SH-SY5Y (cell line): ENCODE results near the gene GALNT6.

Experiments
- GATA2 ChIP-seq: IDR thresholded peaks from 2 replicates; pipeline ENCODE4 v1.6.1; 2011; ENCODE audit warnings: mild to moderate bottlenecking, low read depth, low read length
- GATA3 ChIP-seq: IDR thresholded peaks from 2 replicates; pipeline ENCODE4 v1.6.1; 2011; ENCODE audit warnings: low read depth, mild to moderate bottlenecking, low read length, moderate library complexity

The GALNT6 gene

DNA sequence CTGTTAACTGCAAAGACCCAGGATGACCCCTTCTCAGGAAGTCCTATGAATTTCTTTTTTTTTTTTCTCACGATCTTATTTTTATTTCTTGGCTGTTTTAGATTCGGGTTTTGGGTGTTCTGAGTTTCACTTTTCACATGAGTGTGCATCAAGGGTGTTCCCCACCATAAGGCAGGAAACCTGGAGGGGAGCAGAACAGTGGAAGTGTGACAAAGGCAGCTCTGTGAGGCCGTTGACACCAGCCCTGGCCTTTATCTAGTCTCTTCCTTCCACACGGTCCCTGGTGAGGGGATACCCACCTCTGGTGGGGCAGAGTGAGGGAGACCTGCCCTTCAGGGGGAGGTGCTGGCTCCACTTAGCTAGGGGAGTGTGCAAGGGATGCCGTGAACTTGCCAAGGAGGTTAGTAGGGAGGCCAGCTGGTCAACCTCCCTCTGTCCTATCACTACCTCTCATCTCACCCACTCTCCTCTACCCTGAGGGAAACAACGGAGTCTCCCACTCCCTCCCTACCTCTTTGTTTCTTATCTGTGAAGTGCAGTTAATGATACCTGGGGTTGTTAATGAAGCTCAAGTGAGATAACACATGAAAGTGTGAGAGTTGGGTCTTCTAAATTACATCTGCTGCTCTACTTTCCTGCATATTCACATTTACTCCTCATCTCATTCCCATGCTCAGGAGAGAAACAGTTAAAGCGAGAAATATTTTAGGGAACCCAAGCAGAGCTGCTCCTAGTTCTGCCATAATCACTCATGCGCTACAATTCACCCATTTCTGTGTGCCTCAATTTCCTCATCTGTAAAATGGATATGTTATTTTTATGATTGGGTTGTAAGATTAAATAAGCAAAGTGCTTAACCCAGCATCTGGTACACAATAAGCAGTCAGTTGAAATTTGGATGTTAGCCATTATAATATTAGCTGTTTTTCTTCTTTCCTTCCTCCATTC lies 4.4 kb upstream of the GALNT6 start:
- peak; percentile 57; the same call in 1 of the 2 replicates for TF ChIP-seq GATA3
- TF ChIP-seq GATA2: peak; percentile 89

GRCh38 chr12:51393676-51394545 lies 2.7 kb upstream of the GALNT6 start:
- TF ChIP-seq GATA3 (no peak), GATA2 (no peak)

DNA sequence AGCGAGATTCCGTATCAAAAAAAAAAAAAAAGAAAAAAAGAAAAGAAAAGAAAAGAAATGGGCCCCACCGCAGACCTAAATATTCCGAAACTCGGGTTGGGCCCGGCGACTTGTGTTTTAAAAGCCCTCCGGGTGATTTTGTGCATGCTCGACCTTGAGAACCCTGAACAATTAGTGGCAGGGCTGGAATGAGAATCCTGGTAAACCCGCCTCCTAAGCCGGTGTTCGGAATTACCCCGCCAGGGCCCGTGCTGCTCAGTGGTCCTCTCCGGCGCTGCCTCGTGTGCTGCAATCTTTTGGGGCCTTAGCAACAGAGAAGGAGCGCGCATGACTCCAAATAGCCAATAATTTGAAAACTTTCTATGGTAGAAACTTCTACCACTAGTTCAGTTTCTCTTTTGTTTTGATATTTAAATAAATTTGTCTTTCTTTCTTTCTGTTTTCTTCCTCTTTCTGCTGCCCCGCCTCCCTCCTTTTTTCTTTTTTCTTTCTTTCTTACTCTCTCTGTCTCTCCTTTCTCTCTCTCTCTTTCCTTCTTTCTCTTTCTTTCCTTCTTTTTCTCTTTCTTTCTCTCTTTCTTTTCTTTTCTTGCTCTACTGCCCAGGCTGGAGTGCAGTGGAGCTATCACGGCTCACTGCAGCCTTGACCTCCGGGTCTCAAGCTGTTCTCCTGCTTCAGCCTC lies 1.5 kb upstream of the GALNT6 start:
- TF ChIP-seq GATA2: no peak
- TF ChIP-seq GATA3: no peak

DNA sequence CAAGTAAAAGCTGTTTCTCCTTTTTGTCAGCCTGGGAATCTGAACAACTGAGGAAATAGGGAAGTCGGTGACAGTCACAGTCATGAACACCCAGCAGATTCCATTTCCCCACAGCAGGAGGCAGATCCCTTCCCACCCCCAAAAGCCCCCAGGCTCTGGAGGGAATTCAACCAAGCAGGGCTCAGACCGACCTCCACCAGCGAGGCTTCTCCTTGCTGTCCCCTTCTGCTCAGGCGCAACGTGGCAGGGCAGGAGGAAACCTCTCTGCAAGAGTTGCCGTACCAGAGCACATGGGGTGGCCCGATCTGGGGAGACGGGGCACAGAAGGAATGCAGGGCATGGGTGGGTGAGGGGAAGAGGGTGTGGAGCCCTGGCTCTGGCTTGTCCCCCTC lies 319 bp downstream of the GALNT6 start:
- TF ChIP-seq GATA2 (no peak), GATA3 (no peak)

GRCh38 chr12:51390457-51390856 lies 749 bp downstream of the GALNT6 start:
- no peak for TF ChIP-seq GATA3
- TF ChIP-seq GATA2: no peak

DNA sequence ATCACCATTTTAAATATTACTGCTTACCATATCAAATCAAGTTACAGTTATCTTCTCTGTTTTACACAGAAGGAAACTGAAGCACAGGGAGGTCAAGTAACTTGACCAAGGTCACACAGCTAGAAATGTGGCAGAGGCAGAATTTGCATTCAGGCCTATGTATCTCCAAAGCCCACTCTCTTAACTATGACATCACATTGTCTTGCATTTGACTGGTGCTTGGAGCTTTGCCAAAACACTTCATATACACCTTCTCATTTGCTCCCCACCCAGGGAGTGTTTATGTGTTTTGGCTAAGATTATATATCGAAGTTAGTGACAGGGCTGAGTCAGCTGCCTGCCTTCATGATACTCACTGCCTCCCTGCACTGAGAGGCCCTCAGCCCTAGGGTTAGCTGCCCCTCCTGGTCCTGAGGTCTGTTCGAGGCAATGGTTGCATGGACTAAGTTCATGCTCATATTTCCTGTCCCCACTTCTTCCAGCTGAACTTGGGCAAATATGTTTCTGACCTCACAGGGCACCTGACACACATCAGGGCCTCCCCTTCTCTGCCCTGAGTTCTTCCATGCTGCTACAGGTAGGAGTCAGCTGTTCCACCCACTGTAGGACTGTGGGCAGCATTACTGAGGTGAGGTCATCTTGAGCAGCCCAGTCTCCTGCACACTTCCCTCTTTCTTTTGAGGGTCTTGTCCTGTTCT lies 1.8 kb downstream of the GALNT6 start:
- TF ChIP-seq GATA2 (no peak), GATA3 (no peak)

GRCh38 chr12:51388846-51389245 lies 2.4 kb downstream of the GALNT6 start:
- TF ChIP-seq GATA2 (no peak), GATA3 (no peak)

- TF ChIP-seq GATA3 (peak; percentile 58), GATA2 (peak; percentile 96)
Observed at GRCh38 chr12:51388069-51388799, 3.0 kb downstream of the GALNT6 start.

- TF ChIP-seq GATA2: no peak
- no peak for TF ChIP-seq GATA3
Observed at GRCh38 chr12:51386351-51386750, 4.9 kb downstream of the GALNT6 start.

DNA sequence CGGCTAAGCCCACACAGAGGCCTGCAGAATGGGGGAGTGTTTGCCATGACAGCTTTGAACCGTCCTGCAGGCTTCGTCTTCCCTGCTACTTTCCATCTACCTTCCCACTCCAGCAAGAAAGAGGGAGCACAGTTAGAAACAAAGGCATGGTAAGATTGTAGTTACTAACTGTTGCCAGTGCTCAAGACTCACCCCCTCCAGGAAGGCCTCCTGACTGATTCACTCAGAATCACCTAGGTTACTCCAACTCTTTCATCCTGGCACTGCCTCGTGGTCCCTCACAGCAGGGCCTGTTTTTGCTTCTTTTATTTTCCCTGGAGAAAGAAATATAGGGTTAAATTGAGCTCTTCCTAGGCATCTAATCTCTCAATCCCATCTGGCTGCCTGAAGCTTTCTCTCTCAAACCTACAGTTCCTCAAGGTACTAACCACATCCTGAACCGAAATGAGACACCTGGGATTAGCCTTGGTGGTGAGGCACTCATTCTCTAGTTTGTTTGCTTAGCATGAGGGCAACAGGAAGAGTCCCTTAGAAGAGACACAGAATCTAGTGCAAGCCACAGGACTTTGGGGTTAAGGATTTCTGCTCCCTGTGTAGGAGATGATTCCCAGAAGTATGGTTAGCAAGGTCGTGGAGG lies 7.8 kb downstream of the GALNT6 start:
- TF ChIP-seq GATA2 (no peak), GATA3 (no peak)

GRCh38 chr12:51382173-51382572 lies 9.0 kb downstream of the GALNT6 start:
- no peak for TF ChIP-seq GATA2
- no peak for TF ChIP-seq GATA3

GRCh38 chr12:51381226-51382079 lies 9.8 kb downstream of the GALNT6 start:
- TF ChIP-seq GATA2 (no peak), GATA3 (no peak)
